ENCODE results near the gene CACNA1S. TPM values are rescaled to one million over a fixed set of nuclear protein-coding genes. Genes with fewer than 3 reads are reported as not detected.

The CACNA1S gene
- total and polyA plus RNA-seq, 2 donors (not counting 1 experiment from before 2014, with no cell fraction given), result not detected

DNA sequence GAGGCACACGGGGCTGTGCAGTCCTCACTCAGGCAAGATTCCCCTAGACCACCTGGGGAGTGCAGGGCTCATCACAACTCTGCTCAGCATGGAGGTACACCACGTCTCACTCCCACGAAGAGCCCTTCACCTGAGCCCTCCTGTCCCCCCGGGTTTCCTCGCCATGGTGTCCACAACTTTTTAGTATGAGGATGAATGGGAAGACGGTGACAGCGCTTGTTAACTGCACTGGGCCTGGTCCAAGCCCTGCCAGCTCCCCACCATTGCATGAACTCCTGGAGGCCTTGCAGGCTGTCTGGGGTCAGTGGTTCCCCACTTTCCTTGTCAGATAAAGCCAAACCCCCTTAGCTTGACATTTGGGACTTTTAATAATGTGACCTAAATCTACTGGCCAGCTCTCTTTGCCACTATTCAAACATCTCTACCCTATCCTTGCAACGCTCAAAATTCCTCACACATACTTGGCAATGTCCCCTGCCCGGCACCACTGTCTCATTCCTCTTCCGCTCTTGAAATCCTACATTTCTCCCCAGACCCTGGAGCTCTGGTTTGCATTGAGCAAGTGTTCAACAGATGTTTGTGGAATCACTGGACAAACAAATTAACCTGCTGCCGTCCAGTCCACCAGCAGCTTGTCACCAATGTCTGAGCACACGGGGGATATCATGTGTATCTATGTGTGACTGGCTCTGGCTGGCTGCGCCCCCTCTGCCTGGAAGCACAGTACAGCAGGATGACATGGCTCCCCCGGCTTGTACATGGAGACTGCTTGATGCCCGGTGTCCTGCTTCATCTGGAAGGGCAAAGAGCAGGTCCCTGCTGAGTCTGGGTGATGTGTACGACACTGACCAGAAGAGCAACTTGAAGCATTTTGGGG is 30.9 kb upstream of the CACNA1S start:
- Mint-ChIP-seq H3K9me3 (ENCODE audit: insufficient read depth) (no peaks in the 10 kb centered on the region), H3K4me3 (no peak overlapping the region), H3K27ac (no peak overlapping the region), H3K27me3 (no peaks in the 10 kb centered on the region), H3K4me1 (peaks cover 4% of the 10 kb centered on the region)
- no peaks in the 10 kb centered on the region for H3K27me3 ChIP-seq (replicated peaks in 1 of 4; ENCODE audit: control extremely low read depth in 1 of 4, control insufficient read depth in 3 of 4, insufficient read depth in 4 of 4, low read length in 3 of 4)
- intact Hi-C loops (cut with micrococcal nuclease), result no loop called here
- ChIA-PET CTCF (interaction anchor here (0.8 to 1.2 kb wide), 2 partner anchors 24 to 29 kb away, joined by 3 read pairs; no protein-coding TSS in a partner anchor), POLR2A (no interaction called here)
- peaks cover 0 to 6% of the 10 kb centered on the region in 2 donors for H3K4me1 ChIP-seq (ENCODE audit: control insufficient read depth in 2 of 2, insufficient read depth in 2 of 2, low read length in 2 of 2)
- H3K4me3 ChIP-seq (ENCODE audit: control extremely low read depth in 1 of 5, extremely low read depth in 1 of 5, insufficient read depth in 1 of 5, low read depth in 2 of 5, low read length in 4 of 5), result no peak overlapping the region
- H3K27ac ChIP-seq (ENCODE audit: low read length in 2 of 2), result no peak overlapping the region
- no peak overlapping the region for H2AFZ ChIP-seq (ENCODE audit: insufficient read depth, low read depth, low read length, poor library complexity, severe bottlenecking)
- H3K4me2 ChIP-seq (replicated peaks; ENCODE audit: low read depth, low read length, poor library complexity, severe bottlenecking), result no peak overlapping the region
- H4K20me1 ChIP-seq (ENCODE audit: control insufficient read depth, insufficient read depth, low read length, poor library complexity, severe bottlenecking), result no peaks in the 10 kb centered on the region
- TF ChIP-seq EZH2 (IDR thresholded peaks at IDR 0.05; ENCODE audit: borderline replicate concordance, insufficient read depth, low read depth, low read length, poor library complexity, severe bottlenecking), result no peak
- TF ChIP-seq, protein P1, sequence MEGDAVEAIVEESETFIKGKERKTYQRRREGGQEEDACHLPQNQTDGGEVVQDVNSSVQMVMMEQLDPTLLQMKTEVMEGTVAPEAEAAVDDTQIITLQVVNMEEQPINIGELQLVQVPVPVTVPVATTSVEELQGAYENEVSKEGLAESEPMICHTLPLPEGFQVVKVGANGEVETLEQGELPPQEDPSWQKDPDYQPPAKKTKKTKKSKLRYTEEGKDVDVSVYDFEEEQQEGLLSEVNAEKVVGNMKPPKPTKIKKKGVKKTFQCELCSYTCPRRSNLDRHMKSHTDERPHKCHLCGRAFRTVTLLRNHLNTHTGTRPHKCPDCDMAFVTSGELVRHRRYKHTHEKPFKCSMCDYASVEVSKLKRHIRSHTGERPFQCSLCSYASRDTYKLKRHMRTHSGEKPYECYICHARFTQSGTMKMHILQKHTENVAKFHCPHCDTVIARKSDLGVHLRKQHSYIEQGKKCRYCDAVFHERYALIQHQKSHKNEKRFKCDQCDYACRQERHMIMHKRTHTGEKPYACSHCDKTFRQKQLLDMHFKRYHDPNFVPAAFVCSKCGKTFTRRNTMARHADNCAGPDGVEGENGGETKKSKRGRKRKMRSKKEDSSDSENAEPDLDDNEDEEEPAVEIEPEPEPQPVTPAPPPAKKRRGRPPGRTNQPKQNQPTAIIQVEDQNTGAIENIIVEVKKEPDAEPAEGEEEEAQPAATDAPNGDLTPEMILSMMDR (IDR thresholded peaks at IDR 0.05), result no peak
- no peaks in the 10 kb centered on the region for H3K9me3 ChIP-seq (ENCODE audit: control extremely low read depth in 1 of 3, control insufficient read depth in 2 of 3, insufficient read depth in 1 of 3, low read length in 2 of 3)
- WGBS (ENCODE audit: insufficient coverage), result 94% methylated on average over 10 of the region's 16 CpGs
- ATAC-seq (ENCODE audit: low read depth) (no peak), DNase-seq (no peak)
- H3K9ac ChIP-seq (ENCODE audit: low read length), result no peak overlapping the region
- H3K36me3 ChIP-seq (replicated peaks in 1 of 2; ENCODE audit: control extremely low read depth in 1 of 2, control insufficient read depth in 1 of 2, extremely low read depth in 1 of 2, insufficient read depth in 2 of 2, low read length in 1 of 2), result peaks cover 0 to 56% of the 10 kb centered on the region in 2 experiments
- no peaks in the 10 kb centered on the region for H3K79me2 ChIP-seq (ENCODE audit: control insufficient read depth, insufficient read depth, low read length)

Data from B cell (primary cell).